Activated gamma-delta T cell (primary cell): ENCODE results near the gene TAGLN.

Experiments used
- DNase-seq: peaks from one replicate; lab custom pipeline; 2025; lab: John Stamatoyannopoulos, UW

The TAGLN gene

GRCh38 chr11:117230999-117231841 lies 32.0 kb downstream of the TAGLN start:
- DNase-seq, result no peak

GRCh38 chr11:117231842-117232091 lies 32.6 kb downstream of the TAGLN start, which contains the start of gene PCSK7:
PCSK7 (minus strand) TSS chr11:117232073; CDS start chr11:117229844, 2,229 bp downstream.
- DNase-seq, result no peak

GRCh38 chr11:117232092-117232878 lies 33.1 kb downstream of the TAGLN start, which contains the start of gene RNF214:
RNF214 (plus strand) TSS chr11:117232671; CDS start chr11:117234273, 1,602 bp downstream.
- peak; percentile 67 for DNase-seq

- DNase-seq, result no peak
Measured at GRCh38 chr11:117232911-117233409, 33.8 kb downstream of the TAGLN start.

GRCh38 chr11:117238221-117238620 lies 39.1 kb downstream of the TAGLN start:
- DNase-seq, result no peak

GRCh38 chr11:117239295-117239694 lies 40.1 kb downstream of the TAGLN start:
- no peak for DNase-seq

GRCh38 chr11:117248341-117248740 lies 49.2 kb downstream of the TAGLN start:
- no peak for DNase-seq

GRCh38 chr11:117249571-117249970 lies 50.4 kb downstream of the TAGLN start:
- DNase-seq, result no peak

GRCh38 chr11:117251506-117251905 lies 52.3 kb downstream of the TAGLN start:
- no peak for DNase-seq

- DNase-seq, result no peak
Measured at GRCh38 chr11:117255966-117256365, 56.8 kb downstream of the TAGLN start.

GRCh38 chr11:117256573-117256972 lies 57.4 kb downstream of the TAGLN start:
- no peak for DNase-seq
